GM12878 (cell line): Measurements from ENCODE around the gene UBA7. TPM values are rescaled to one million over a fixed set of nuclear protein-coding genes. Genes with fewer than 3 reads are reported as not detected.

Experiments
- BMI1 ChIP-seq: fragments of 450-650 bp; IDR thresholded peaks from 2 replicates; pipeline ENCODE4 v1.6.1; 2016; ENCODE audit warnings: mild to moderate bottlenecking, moderate library complexity, borderline replicate concordance
- EP300 ChIP-seq, 2 experiments: fragments of 150-350 bp in 1 of 2; IDR thresholded peaks; 2 replicates each; pipeline ENCODE4 v1.6.1; 2011 to 2012; ENCODE audit warnings: low read depth in 2 of 2, low read length in 2 of 2, borderline replicate concordance in 1 of 2, improper control_type of control experiment in 1 of 2, inconsistent platforms in 1 of 2; ENCODE audit not compliant: control insufficient read depth in 1 of 2
- GATAD2B ChIP-seq: fragments of 450-650 bp; conservative IDR thresholded peaks from 2 replicates; pipeline ENCODE4 v1.6.1; 2017; ENCODE audit warnings: low read depth, mild to moderate bottlenecking, moderate library complexity
- HDAC6 ChIP-seq: fragments of 200-600 bp; sonication (generic); IDR thresholded peaks from one replicate; pipeline ENCODE4 v1.8.0; 2017; ENCODE audit warnings: antibody characterized with exemption; ENCODE audit not compliant: unreplicated experiment
- IRF4 ChIP-seq: IDR thresholded peaks from 2 replicates; pipeline ENCODE4 v1.6.1; 2011; ENCODE audit warnings: low read depth, low read length
- JUND ChIP-seq: IDR thresholded peaks from 2 replicates; pipeline ENCODE4 v1.6.1; 2012; ENCODE audit warnings: low read depth, mild to moderate bottlenecking, low read length, improper control_type of control experiment, moderate library complexity
- MYB ChIP-seq: fragments of 150-350 bp; IDR thresholded peaks from 2 replicates; pipeline ENCODE4 v1.6.1; 2014; ENCODE audit warnings: mild to moderate bottlenecking, low read depth, low read length, borderline replicate concordance
- PML ChIP-seq: IDR thresholded peaks from 2 replicates; pipeline ENCODE4 v1.6.1; 2012; ENCODE audit warnings: low read length, inconsistent platforms
- RAD21 ChIP-seq: IDR thresholded peaks from 2 replicates; pipeline ENCODE4 v1.6.1; 2011; ENCODE audit warnings: mild to moderate bottlenecking, low read depth, low read length, moderate library complexity; ENCODE audit not compliant: insufficient read depth
- RCOR1 ChIP-seq: conservative IDR thresholded peaks from 2 replicates; pipeline ENCODE4 v1.6.1; 2012; ENCODE audit warnings: low read depth, low read length, improper control_type of control experiment
- SMC3 ChIP-seq: IDR thresholded peaks from 2 replicates; pipeline ENCODE4 v1.6.1; 2011; ENCODE audit warnings: low read length, improper control_type of control experiment, borderline replicate concordance
- WRNIP1 ChIP-seq: IDR thresholded peaks from 2 replicates; pipeline ENCODE4 v1.6.1; 2011; ENCODE audit warnings: low read depth, low read length, improper control_type of control experiment, borderline replicate concordance
- ZNF207 ChIP-seq: fragments of 450-650 bp; IDR thresholded peaks from 2 replicates; pipeline ENCODE4 v1.6.1; 2014; ENCODE audit warnings: antibody characterized with exemption, mild to moderate bottlenecking, borderline replicate concordance
- polyA plus RNA-seq, 11 experiments: library from polyadenylated mRNA; depleted of rRNA in 4 of 11; unstranded in 6 of 11; stranded (reverse) in 5 of 11; fragments of >200 nt; fragmentation: Nextera tagmentation in 4 of 11; fragmentation: Illumina TruSeq in 1 of 11; extraction: Ambion mirVana in 4 of 11; extraction: Trizol in 1 of 11; gene quantifications; 1 replicate in 1 of 11; 2 replicates in 10 of 11; pipeline versions ENCODE4 v1.2.1 to v1.2.3, GENCODE V29; 2011 to 2016; ENCODE audit warnings: inconsistent platforms in 2 of 11, missing spikeins in 2 of 11, low read depth in 1 of 11
- total RNA-seq, 4 experiments: library from RNA; depleted of rRNA in 3 of 4; stranded (reverse); fragments of >200 nt in 3 of 4; fragmentation: Illumina TruSeq in 1 of 4; extraction: Trizol in 1 of 4; gene quantifications; 2 replicates each; pipeline versions ENCODE4 v1.2.1 to v1.2.3, GENCODE V29; 2013 to 2021

UBA7 gene
- total and polyA plus RNA-seq, 10 of the 15 experiments (the other 5 are each of a cell fraction or from before 2014, with no cell fraction given) = 11.8 to 116 (median 46.7) TPM

DNA sequence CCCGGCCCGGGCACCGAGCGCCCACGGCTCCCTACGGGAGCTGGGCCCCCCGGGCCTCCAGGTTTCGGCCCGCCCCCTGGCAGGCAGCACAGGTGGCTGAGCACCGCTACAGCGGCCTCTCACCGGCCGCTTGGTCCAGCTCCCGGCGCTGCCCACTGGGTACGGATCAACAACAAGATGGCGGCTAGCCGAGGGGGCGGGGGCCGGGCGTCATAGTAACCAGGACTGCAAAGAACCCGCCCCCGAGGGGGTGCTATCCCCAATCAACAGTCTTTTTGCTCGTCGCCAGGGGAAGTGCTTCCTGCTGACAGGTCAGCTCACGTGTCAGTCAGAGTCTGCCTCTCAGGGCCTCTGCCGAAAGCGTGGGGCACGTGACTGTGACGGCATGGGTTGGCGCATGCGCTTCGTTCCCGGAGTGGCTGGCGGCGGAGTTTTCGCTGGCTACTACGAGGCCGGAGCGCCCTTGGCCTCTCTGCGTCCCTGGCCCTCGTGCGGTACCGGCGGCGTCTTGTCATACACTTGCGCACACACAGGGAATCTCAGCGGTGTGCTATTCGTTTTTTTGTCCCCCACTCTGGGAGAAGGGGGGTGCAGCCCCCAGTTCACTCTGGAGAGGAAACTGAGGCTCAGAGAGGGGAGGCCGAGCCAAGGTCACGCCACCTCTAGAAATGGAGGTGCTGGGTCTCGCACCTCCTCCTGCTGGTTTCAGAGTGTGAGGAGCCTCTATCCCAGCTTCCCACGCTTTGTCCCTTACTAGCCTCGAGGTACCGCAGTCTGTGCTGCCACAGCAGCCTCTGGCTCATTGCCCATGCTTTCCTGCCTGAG lies 27.2 kb downstream of the UBA7 start, which contains the start of gene IP6K1 (continued):
- TF ChIP-seq ZNF207 (peak; percentile 86), RAD21 (no peak), IRF4 (no peak), JUND (no peak), MYB (no peak), HDAC6 (no peak), WRNIP1 (no peak), PML (peak; percentile 33; the same call in 1 of the 2 replicates), RCOR1 (no peak), SMC3 (no peak), EP300 (IDR thresholded peaks at IDR 0.05; ENCODE audit: borderline replicate concordance in 1 of 2, control insufficient read depth in 1 of 2, low read depth in 2 of 2, low read length in 2 of 2) (no peak), GATAD2B (peak; percentile 43), BMI1 (peak; percentile 91)
